GM04504 (cell line): Measurements from ENCODE around the gene AVEN.

ENCODE experiments used
- DNase-seq: peaks from one replicate; pipeline ENCODE4 v3.0.0-alpha.2; 2012; ENCODE audit warnings: low read depth

The AVEN gene

DNA sequence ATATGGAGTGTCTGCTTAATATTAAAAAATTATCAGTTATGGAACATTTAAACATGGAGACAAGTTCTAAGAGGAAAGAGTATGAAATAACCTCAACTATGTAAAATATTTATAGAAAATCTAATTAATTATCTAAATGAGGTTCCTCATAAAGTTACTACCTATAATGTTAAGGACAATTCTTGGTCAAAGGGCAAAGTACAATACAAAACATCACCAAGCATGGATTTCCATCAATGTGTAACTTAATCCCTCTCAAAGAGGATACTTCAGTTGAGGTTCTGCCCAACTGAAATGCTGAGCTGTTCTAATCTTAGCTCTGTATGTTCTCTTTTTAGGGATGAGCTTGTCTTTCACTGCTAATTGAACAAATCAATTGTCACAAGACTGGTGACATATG lies 126.7 kb downstream of the AVEN start:
- no peak for DNase-seq

DNA sequence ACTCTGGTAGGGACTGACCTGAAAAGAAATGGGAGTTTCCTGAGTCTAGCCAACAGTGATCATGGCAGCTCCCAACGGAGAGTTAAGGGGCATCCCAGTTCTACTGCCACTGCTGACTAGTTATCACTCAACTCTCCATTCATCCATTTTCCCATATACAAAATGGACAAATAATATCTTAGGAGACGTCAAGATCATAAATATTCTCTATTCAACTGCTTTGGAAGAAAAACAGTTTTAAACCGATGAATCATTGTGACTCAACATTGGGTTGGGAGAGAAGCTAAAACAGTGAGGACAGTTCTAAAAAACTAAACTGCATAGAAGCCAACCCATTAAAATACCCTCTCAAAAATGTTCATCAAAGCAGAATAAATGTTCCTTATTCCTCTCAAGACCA lies 128.3 kb downstream of the AVEN start:
- DNase-seq: no peak

DNA sequence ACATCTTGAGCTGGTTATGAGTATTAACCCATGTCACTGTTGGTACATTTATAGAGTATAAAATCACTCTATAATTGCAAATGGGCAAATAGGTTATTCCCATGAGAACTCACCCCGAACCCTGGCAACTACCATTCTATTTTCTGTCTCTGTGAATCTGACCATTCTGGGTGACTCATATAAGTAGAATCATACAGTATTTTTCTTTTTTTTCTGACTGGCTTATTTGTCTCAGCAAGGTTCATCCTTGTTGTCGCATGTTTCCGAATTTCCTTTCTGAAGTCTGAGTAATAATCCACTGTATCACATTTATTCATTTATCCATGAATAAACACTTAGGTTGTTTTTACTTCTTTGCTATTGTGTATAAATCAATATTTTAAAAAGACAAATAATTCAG lies 130.6 kb downstream of the AVEN start:
- no peak for DNase-seq

DNA sequence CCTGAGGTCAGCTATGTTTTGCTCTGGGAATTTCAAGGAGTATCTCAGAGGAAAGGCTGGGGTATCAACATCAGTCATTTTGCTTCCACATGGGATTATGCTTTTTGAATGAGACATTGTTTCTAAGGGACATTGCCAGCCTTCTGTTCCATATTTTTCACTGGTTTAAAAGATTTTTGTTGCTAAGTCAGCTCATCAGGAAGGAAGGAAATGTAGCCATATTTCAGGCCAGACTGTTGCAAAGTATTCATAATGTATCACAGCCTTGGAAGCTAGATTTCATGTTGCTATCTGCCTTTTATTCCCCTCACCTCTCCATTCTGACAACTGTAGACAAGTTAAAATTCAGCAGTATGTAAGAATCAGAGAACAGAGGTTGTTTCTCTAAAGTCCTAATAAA lies 131.7 kb downstream of the AVEN start:
- DNase-seq: no peak

DNA sequence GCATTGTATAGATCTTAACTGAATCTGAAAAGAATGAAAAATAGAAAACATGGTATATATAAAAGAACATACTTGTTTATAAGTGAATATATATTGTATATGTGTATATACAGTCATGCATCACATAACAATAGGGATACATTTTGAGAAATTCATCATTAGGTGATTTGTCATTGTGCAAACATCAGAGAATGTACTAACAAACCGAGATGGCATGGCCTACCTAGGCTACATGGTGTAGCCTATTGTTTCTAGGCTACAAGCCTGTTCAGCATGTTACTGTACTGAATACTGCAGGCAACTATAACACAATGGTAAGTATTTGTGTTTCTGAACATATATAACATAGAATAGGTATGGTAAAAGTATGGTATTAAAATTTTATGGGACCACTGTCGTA lies 135.3 kb downstream of the AVEN start:
- no peak for DNase-seq

DNA sequence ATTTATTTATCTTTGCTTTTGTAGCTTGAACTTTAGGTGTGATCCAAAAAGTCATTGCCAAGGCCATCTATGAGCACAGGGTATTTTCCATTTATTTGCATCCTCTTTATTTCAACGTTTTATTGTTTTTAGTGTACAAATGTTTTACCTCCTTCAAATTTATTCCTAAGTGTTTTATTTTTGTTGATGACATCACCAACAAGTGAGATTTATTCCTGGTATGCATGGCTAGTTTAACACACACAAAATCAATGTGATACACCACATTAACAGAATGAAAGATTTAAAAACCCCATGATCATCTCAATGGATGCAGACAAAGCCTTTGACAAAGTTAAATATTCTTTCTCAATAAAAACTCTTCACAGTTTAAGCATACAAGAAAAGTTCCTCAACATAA lies 137.0 kb downstream of the AVEN start:
- no peak for DNase-seq

DNA sequence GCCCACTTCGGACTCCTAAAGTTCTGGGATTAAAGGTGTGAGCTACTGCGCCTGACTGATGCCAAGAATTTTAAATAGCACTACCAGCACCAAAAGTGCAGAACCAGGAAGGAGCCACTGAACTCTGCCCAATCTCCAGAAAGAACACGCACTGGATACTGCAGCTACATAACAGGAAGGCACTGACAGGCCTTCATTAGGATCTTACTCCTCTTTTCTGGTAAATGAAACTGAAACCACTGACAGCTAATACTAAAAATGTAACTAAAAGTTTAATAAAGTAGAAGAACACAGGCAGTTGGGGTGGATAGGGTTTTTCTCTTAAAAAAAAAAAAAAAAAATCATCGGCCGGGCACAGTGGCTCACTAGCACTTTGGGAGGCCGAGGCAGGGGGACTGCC lies 144.8 kb downstream of the AVEN start:
- no peak for DNase-seq

DNA sequence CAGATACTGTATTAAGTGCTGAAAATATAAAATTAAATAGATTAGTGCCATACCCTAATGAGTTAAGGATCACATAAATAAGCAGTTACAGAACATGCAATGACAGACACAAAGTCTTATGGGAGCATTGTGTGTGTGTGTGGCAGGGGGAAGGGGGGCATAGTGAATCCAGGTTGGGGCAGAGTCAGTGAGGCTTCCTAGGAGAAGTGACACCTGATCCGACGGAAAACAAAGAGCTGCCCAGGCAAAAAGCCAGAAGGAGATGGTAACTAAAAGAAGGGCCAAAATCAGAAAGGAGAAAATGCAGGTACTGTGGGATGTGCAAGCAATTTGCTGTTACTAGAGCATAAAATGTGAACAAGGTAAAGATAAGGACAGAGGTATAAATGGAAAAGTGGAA lies 150.8 kb downstream of the AVEN start:
- DNase-seq: no peak

DNA sequence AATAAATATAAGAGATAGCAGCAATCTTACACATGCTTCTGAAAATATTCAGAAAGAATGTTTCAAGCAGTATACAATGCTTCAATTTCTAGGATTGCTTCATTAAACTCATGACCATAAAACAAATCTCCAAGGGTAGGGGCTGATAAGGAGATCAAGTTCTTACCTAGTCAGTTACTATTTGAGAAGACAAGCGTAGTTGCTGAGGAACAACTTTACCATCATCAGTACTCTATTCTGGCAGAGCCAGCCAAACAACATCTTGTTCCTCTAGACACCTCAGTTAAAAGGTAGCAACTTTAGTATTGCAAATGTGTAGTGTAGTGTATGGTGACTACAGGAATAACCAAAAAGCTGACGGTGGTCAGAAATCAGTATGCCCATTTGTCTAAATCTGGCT lies 156.1 kb downstream of the AVEN start:
- DNase-seq: no peak

DNA sequence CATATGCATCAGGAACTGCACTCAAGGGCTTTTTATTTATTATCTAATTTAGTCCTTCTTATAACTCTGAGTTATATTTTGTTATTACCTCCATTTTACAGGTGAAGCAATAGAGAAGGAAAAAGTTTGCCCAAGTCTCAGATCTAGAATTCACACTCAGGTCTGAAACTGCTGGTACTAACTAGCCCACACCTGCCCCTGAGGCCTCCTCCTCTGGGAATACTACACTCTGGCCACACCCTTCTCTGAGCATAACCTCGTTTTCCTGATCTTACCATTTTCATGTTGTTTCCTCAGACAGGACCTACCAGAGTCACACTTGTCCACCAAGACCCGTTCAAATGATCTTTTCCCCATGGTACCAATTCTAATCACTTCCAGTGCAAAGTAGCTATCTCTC lies 164.8 kb downstream of the AVEN start:
- DNase-seq: no peak

DNA sequence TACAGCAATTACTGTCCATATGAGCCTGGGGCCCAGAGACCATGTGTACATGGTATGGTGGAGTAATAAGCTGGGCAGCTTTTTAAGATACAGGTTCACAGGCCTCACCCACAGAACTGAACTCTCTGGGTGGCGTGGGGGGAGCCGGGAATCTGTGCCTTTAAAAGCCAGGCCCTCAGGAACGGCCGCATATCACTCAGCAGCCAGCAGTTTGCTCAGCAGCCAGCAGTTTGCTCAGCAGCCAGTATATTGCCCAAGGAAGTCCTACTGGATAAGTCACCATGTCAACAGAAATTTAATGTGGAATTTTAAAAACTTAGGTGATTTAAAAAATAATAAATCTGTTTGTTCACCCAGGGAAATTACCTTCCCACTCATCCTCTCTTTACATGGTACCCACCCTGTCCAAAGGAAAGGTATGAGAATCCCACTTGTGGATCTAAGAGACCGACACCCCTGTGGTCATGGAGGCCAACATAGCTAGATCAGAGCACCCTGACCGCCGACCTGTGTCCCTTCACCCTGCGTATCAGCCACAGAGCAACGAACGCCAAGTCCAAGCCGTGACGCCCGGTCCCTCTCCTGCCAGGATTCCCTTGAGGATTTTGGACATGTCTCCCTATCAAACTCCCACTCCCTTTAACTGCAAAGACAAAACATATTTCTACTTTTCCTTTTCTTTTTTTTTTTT lies 166.4 kb downstream of the AVEN start:
- DNase-seq: no peak

DNA sequence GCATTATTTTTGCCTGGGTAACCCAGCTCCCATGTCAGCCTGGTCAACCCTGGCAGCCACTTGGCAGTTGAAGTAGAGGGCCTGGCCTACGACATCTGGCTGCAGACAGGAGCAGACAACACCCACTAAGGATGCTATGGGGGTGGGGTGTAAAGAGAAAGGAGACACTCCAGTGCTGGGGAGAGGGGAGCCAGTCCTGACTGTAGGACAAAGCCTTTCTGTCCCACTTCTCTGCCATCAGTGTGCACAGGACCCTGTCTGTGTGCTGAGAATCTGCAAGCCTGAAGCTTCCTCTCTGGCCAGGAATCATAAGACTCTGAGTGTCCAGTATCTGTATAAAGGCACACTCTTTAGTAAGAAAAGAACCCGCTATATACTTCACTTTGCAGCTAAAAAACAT lies 167.0 kb downstream of the AVEN start:
- DNase-seq: no peak

DNA sequence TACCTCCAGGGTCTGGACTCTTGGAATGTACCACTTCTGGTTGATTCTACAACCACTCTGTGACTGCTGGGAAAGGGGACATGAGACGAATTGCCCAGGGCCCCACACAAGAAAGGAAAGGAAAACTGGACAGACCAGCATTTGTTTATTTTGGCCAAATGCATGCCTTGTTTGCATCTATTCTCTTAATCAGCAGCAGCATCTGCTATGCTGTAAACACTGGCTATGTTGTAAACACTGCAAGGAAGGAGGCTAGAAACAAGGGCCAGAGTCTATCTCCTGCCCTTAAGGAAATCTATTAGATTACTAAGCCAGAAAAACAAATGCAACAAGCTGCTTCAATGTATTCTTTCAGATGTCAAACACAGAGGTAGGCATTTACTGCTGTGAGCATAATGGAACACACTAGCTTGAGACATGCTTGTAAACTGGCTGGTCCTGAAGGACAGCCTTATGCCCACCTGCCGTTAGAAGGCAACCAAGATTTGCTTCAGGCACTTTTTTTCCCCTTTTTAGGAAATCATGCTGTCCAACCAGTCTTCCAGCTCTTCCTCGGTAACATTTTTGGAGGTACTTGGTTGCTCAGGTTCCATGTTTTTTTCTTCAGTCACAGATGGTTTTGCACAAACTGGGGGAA lies 172.8 kb downstream of the AVEN start:
- DNase-seq: no peak

DNA sequence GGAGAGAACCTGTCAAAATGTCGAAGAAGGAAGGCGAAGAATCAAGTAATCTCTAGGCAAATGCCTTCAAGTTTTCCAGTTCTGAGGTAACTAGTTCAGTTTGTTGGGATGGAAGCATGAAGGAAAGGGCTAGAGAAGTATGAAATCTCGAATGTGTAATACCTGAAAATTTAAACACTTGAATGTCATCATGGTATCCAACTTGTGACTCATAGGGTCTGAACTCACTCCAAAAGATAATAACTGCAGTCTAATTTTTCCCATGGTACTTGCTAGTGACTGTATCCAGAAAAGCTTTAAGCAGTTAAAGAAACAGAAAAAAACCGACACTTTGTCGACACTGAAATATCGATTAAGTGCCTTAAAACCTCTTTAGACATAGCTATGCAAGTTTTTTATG lies 173.6 kb downstream of the AVEN start:
- no peak for DNase-seq

DNA sequence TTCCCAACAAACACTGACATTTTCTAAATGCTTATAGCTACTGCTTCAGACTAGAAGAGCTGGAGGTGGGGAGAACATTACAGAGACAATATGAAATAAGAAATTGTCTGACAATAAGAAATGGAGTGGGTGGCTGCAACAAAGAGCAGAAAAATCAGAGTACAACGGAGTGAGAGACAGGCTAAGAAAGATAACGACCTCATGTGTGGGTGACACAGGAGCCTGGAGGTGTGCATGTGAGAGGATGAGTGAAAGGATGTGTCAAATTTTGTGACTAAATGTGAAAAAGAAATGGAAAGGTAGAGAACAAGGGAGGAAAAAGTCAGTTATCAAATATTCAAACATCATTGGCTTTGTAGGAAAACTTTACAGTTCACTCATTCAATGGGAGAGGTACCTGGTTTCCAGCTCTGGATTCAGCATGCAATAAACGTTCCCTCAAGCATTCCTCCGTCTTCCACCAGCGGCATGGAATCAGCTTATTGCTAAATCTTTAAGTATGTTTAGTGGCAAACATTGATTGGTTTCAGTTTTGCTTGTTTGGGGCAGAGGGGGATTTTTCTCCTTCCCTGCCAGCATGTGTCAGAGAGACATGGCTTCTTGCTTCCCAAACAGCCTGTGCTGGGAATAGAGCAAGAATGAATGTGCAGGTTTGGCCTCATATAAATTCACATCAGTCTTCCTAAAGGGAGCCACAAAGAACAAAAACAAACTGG lies 174.5 kb downstream of the AVEN start:
- DNase-seq: no peak

DNA sequence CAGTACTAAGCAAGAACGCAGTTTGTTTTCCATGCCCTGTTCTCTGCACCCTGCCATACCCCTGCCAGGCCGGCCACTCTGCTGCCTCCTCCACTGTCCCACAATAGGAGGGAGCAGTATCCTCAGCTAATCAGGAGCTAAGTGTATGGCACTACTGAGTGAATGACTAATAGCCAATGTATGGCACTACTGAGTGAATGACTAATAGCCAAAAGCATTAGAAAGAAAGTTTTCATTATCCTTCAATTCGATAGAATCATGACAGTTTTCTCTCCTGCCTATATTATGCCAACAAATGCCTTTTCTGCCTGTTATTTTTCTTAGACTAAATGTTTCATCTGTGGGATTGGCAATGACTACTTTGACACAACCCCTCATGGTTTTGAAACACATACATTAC lies 178.2 kb downstream of the AVEN start:
- DNase-seq: no peak

DNA sequence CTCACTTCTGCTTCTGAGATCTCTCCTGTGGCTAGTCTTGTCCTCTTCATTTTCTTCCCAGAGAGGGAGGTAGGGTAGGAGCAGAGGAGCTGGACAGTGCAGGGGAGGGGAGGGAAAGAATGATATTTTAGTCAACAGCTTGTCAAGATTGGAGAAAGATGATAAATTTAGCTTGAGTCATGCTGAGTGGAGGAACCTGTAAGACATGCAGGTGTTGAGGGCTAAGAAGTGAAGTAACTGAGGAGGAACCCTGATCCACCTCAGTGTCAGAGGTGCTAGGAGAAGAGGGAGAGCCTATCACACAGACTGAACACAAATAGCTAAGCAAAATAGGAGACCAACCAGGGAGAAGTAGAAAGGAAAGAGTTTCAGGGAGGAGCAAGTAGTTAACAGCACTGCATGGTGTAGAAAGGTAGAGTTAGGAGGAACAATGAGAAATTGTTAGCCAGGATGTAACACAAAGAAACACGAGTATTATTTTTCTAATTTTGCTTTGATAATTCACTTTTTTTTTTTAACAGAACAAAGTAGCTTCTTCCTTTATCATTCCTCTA lies 178.9 kb downstream of the AVEN start:
- DNase-seq: no peak

DNA sequence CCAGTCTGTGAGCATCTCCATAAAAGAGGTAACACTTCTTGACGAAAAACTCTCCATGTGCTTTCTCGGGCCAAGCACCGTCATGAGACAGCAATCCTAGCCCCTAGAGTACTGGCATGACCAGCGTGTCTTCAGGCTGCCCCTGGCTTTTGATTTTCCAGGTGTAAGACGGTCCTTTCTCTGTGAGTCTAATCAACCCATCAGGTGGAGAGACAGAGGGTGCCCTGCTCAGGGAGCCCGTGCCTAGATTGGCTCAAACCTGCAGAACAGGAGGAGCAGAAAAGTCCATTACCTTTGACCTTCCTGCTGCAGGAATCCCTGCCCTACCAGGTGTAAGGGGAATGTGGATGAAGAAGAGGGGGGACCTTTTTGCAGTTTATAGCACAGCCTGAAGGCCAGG lies 180.2 kb downstream of the AVEN start:
- no peak for DNase-seq

DNA sequence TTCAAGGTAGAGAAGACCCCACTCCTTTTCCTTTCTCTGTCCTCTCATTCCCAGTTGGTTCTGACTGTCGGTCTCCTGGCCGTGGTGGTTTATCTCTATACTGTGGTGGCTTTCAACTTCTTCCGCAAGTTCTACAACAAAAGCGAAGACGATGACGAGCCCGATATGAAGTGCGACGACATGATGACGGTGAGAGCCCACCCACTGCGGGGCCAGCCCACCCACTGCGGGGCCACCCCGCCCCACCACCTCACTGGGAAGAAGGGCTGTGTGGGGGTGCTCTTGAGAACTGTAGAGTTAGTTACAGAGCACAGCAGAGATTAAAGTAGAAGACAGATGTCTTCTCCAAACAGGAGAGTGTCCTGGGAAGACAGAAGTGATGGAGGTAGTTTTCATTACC lies 181.3 kb downstream of the AVEN start:
- DNase-seq: no peak

DNA sequence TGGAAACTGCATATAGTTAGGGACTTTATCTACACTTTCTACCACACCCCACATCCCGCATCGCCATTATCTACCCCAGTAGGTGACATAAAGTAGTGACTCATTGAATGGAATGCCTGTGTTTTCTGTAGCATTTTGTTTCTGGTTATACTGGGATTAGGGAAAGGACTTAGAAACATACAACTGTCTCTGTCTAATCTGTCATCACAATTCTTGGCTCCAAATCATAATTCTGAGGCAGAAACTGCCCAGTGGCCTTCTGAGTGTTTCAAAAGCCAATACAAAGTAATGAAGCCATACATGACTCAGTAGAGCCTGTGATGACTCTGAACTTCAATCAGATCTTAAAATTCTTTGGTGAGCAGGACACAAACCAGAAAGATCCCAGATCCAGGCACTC lies 186.4 kb downstream of the AVEN start:
- DNase-seq: peak; percentile 43

DNA sequence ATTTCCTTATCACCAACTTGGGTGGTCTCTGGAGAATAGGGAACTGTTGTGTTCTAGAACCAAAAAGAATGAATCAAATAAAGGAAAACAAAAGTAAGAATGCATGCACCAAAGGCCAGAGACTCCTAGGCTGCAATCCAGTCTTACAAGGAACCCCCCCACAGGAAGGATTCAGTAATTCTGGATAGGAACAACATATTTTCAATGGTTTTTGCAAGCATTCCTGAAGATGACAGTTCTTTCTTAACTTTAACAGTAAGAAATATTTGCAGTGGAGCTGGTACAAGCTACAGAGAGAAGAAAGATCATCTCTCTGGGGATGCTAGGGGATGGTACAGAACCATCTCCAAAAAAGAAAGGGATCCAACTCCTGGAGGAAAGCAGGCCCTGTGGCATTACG lies 186.9 kb downstream of the AVEN start:
- no peak for DNase-seq

DNA sequence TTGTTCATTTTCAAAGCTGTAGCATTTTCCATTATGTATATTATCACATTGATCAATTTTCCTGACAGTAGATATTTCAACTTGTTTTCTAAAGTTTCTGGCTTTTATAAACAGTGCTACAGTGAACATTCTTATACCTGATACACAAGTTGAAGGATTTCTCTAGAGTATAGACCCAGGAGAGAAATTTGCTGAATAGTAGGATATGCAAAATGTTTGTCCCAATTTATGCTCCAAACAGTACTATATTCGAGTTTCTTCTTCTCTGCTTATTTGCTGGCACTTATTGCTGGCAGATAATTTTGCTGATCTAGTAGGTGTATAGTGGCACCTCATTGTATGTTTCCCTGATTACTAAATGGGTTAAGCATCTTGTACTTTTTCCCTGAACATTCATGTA lies 187.9 kb downstream of the AVEN start:
- no peak for DNase-seq

DNA sequence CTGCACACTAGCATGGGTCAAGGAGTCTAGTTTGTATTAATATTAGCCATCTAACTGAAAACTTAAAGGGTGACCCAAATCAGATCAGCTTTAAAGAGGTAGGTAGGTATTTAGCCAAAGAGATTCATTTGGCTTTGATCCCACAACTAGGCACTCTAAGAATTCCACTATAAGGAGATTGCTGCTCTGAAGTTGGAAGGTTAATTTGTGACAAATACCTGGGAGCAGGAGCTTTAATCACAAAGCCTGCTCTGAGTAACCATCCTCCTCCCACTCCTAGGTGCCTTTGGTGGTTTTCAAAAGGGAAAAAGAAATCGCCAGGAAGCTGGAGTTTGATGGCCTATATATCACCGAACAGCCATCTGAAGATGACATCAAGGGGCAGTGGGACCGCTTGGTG lies 191.0 kb downstream of the AVEN start:
- no peak for DNase-seq
